B cell (primary cell): ENCODE data around the gene SLC17A1. TPM values are rescaled to one million over a fixed set of nuclear protein-coding genes. Genes with fewer than 3 reads are reported as not detected.

Experiments used
- ATAC-seq: fragments of 200-7000 bp; cut with Tn5 transposase; one replicate; pipeline ENCODE4 v1.10.0; 2021; ENCODE audit warnings: low read depth, mild to moderate bottlenecking, moderate number of reproducible peaks, moderate library complexity
- CTCF ChIA-PET: fragments of 350-600 bp; sonication (Branson Sonifier 250); formaldehyde crosslinking; loops from one replicate; lab custom pipeline; 2021; ENCODE audit warnings: antibody characterized with exemption, inconsistent platforms; lab: Charles Lee
- POLR2A ChIA-PET: fragments of 350-600 bp; sonication (Branson Sonifier 250); formaldehyde crosslinking; loops from one replicate; lab custom pipeline; 2021; ENCODE audit warnings: antibody characterized with exemption; lab: Charles Lee
- DNase-seq: peaks from one replicate; pipeline ENCODE4 v3.0.0; 2013
- H2AFZ ChIP-seq: 2 replicates; pipeline ENCODE4 v1.6.1; 2012; ENCODE audit warnings: mild to moderate bottlenecking, low read depth, low read length; ENCODE audit not compliant: insufficient read depth, poor library complexity, severe bottlenecking
- H3K27ac ChIP-seq, 2 donors: 1 replicate in 1 of 2; 2 replicates in 1 of 2; pipeline ENCODE4 v1.5.1; 2012 to 2013; ENCODE audit warnings: low read length in 2 of 2, mild to moderate bottlenecking in 2 of 2, moderate library complexity in 1 of 2
- H3K27me3 ChIP-seq, 4 experiments: fragments of 200-600 bp in 1 of 4; sonication (generic) in 1 of 4; replicated peaks in 1 of 4; 1 replicate in 2 of 4; 2 replicates in 2 of 4; pipeline versions ENCODE4 v1.6.1 to v1.7.0; 2013 to 2016; ENCODE audit warnings: low read length in 3 of 4, mild to moderate bottlenecking in 2 of 4, mixed read lengths in 1 of 4, moderate library complexity in 1 of 4; ENCODE audit not compliant: insufficient read depth in 4 of 4, control insufficient read depth in 3 of 4; ENCODE audit errors: control extremely low read depth in 1 of 4
- H3K36me3 ChIP-seq, 2 experiments: replicated peaks in 1 of 2; 1 replicate in 1 of 2; 2 replicates in 1 of 2; pipeline versions ENCODE4 v1.6.1 to v1.7.1; 2013; ENCODE audit warnings: low read length in 1 of 2; ENCODE audit not compliant: insufficient read depth in 2 of 2, control insufficient read depth in 1 of 2; ENCODE audit errors: control extremely low read depth in 1 of 2, extremely low read depth in 1 of 2
- H3K4me1 ChIP-seq, 2 donors: fragments of 200-600 bp in 1 of 2; sonication (generic) in 1 of 2; 1 replicate in 1 of 2; 2 replicates in 1 of 2; pipeline versions ENCODE4 v1.5.1 to v1.6.1; 2013 to 2017; ENCODE audit warnings: low read length in 2 of 2; ENCODE audit not compliant: control insufficient read depth in 2 of 2, insufficient read depth in 2 of 2
- H3K4me2 ChIP-seq: replicated peaks from 2 replicates; pipeline ENCODE3; 2012; ENCODE audit warnings: mild to moderate bottlenecking, low read depth, low read length; ENCODE audit not compliant: poor library complexity, severe bottlenecking
- H3K4me3 ChIP-seq, 5 experiments: fragments of 200-600 bp in 1 of 5; sonication (generic) in 1 of 5; 1 replicate in 3 of 5; 2 replicates in 2 of 5; pipeline versions ENCODE4 v1.5.1 to v1.7.0; 2011 to 2016; ENCODE audit warnings: low read length in 4 of 5, mild to moderate bottlenecking in 4 of 5, low read depth in 2 of 5, control low read depth in 1 of 5, moderate library complexity in 1 of 5; ENCODE audit not compliant: insufficient read depth in 1 of 5; ENCODE audit errors: control extremely low read depth in 1 of 5, extremely low read depth in 1 of 5
- H3K79me2 ChIP-seq: fragments of 200-600 bp; sonication (generic); one replicate; pipeline ENCODE4 v1.6.0; 2016; ENCODE audit warnings: low read length; ENCODE audit not compliant: control insufficient read depth, insufficient read depth
- H3K9ac ChIP-seq: fragments of 200-600 bp; sonication (generic); 2 replicates; pipeline ENCODE4 v1.6.1; 2017; ENCODE audit warnings: mild to moderate bottlenecking, low read length, moderate library complexity
- H3K9me3 ChIP-seq, 3 donors: one replicate each; pipeline versions ENCODE4 v1.6.1 to v1.7.1; 2013; ENCODE audit warnings: low read length in 2 of 3; ENCODE audit not compliant: control insufficient read depth in 2 of 3, insufficient read depth in 1 of 3; ENCODE audit errors: control extremely low read depth in 1 of 3
- H4K20me1 ChIP-seq: 2 replicates; pipeline ENCODE4 v1.6.0; 2012; ENCODE audit warnings: mild to moderate bottlenecking, low read length; ENCODE audit not compliant: insufficient read depth, control insufficient read depth, poor library complexity, severe bottlenecking
- H3K27ac Mint-ChIP-seq: one replicate; pipeline ENCODE4 v1.8.0; 2021; ENCODE audit warnings: mixed read lengths
- H3K27me3 Mint-ChIP-seq: one replicate; pipeline ENCODE4 v1.8.0; 2021; ENCODE audit warnings: mixed read lengths
- H3K4me1 Mint-ChIP-seq: one replicate; pipeline ENCODE4 v1.8.0; 2021; ENCODE audit warnings: mixed read lengths
- H3K4me3 Mint-ChIP-seq: one replicate; pipeline ENCODE4 v1.8.0; 2021; ENCODE audit warnings: mixed read lengths
- H3K9me3 Mint-ChIP-seq: one replicate; pipeline ENCODE4 v1.8.0; 2022; ENCODE audit warnings: mixed read lengths; ENCODE audit not compliant: insufficient read depth
- CTCF ChIP-seq: fragments of 200-600 bp; IDR thresholded peaks from one replicate; pipeline ENCODE4 v1.8.0; 2022; ENCODE audit warnings: antibody characterized with exemption, mild to moderate bottlenecking
- EZH2 ChIP-seq: IDR thresholded peaks from 2 replicates; pipeline ENCODE4 v1.6.1; 2012; ENCODE audit warnings: borderline replicate concordance, low read depth, mild to moderate bottlenecking, moderate library complexity, low read length; ENCODE audit not compliant: insufficient read depth, poor library complexity, severe bottlenecking
- WGBS: methylation state at CpG from one replicate; pipeline ENCODE4 v1.1.5; 2013; ENCODE audit warnings: missing lambda C conversion rate; ENCODE audit not compliant: insufficient coverage; 5-methylcytosine and 5-hydroxymethylcytosine counted together
- intact Hi-C: fragments of 100-400 bp; cut with micrococcal nuclease; formaldehyde crosslinking; loops from one replicate; pipeline ENCODE4 v1.10.0; 2022
- polyA plus RNA-seq: library from polyadenylated mRNA; depleted of rRNA; stranded (reverse); fragments of >200 nt; gene quantifications from 2 replicates; pipeline ENCODE4 v1.2.3, GENCODE V29; 2012
- total RNA-seq, 2 donors: library from RNA; stranded (reverse); fragments of 120-200 nt in 1 of 2; gene quantifications; 1 replicate in 1 of 2; 2 replicates in 1 of 2; pipeline versions ENCODE4 v1.2.3 to v1.2.4, GENCODE V29; 2013 to 2022

The SLC17A1 gene
- total and polyA plus RNA-seq, 2 donors (not counting 1 experiment from before 2014, with no cell fraction given), result not detected

- ChIA-PET CTCF (no interaction called here), POLR2A (no interaction called here)
- DNase-seq (no peak), ATAC-seq (no peak)
- no peaks in the 10 kb centered on the region for H3K9me3 ChIP-seq
- intact Hi-C loops, result no loop called here
- no peaks in the 10 kb centered on the region for H3K79me2 ChIP-seq
- H3K27ac ChIP-seq, result no peak overlapping the region
- H3K27me3 ChIP-seq, result peaks cover 0 to 3% (median 0%) of the 10 kb centered on the region in 4 experiments
- Mint-ChIP-seq H3K27ac (no peak overlapping the region), H3K4me1 (no peaks in the 10 kb centered on the region), H3K27me3 (peaks cover 12% of the 10 kb centered on the region), H3K9me3 (no peaks in the 10 kb centered on the region), H3K4me3 (no peak overlapping the region)
- H2AFZ ChIP-seq, result no peak overlapping the region
- H3K4me2 ChIP-seq, result no peak overlapping the region
- H3K4me3 ChIP-seq, result no peak overlapping the region
- WGBS, result no CpG with 5 or more reads among the region's 1 CpG
- H4K20me1 ChIP-seq, result no peaks in the 10 kb centered on the region
- no peak for TF ChIP-seq EZH2
- TF ChIP-seq CTCF, result no peak
- H3K4me1 ChIP-seq, result no peaks in the 10 kb centered on the region
- H3K9ac ChIP-seq, result no peak overlapping the region
- no peaks in the 10 kb centered on the region for H3K36me3 ChIP-seq
Measured at GRCh38 chr6:25869840-25870239, 38.0 kb upstream of the SLC17A1 start.

- no peak overlapping the region for H3K4me3 ChIP-seq
- H3K79me2 ChIP-seq, result no peaks in the 10 kb centered on the region
- no peak for DNase-seq
- no peaks in the 10 kb centered on the region for H3K36me3 ChIP-seq
- H2AFZ ChIP-seq, result no peak overlapping the region
- H3K27ac ChIP-seq, result no peak overlapping the region
- intact Hi-C loops, result no loop called here
- H3K4me2 ChIP-seq, result no peak overlapping the region
- no peaks in the 10 kb centered on the region for H3K4me1 ChIP-seq
- H3K27me3 Mint-ChIP-seq, result peaks cover 24% of the 10 kb centered on the region
- ChIA-PET CTCF (no interaction called here), POLR2A (no interaction called here)
- ATAC-seq, result no peak
- no peaks in the 10 kb centered on the region for H3K4me1 Mint-ChIP-seq
- no peak overlapping the region for H3K9ac ChIP-seq
- H3K9me3 Mint-ChIP-seq, result no peaks in the 10 kb centered on the region
- no peaks in the 10 kb centered on the region for H4K20me1 ChIP-seq
- no peaks in the 10 kb centered on the region for H3K9me3 ChIP-seq
- no peak overlapping the region for H3K4me3 Mint-ChIP-seq
- H3K27ac Mint-ChIP-seq, result no peak overlapping the region
- peaks cover 0 to 8% (median 2%) of the 10 kb centered on the region in 4 experiments for H3K27me3 ChIP-seq
- TF ChIP-seq CTCF, result no peak
- no peak for TF ChIP-seq EZH2
- no CpG with 5 or more reads among the region's 3 CpGs for WGBS
Measured at GRCh38 chr6:25868436-25869183, 36.8 kb upstream of the SLC17A1 start.
